Posterior vena cava (tissue), 2 donors: ENCODE measurements around the gene CDH20. TPM values are rescaled to one million over a fixed set of nuclear protein-coding genes. Genes with fewer than 3 reads are reported as not detected.

Source experiments
- DNase-seq: peaks from one replicate; pipeline ENCODE4 v3.0.0-alpha.2; 2020; ENCODE audit warnings: low spot score
- intact Hi-C, 2 donors: fragments of 100-400 bp; cut with DNase I; formaldehyde crosslinking; loops; one replicate each; pipeline versions ENCODE4 v1.14.1 to v1.14.2; 2022 to 2023
- total RNA-seq, 2 donors: library from RNA; stranded (reverse); fragmentation: NEBNext Ultra II Directional; extraction: Animal tissue kit (Norgen Biotek cat#: 25700); gene quantifications; one replicate each; pipeline ENCODE4 v1.2.1, GENCODE V29; 2021
- donor health status: DM: yes; HTN: yes; CAD: no.
- donor health status: DM: yes; HTN: yes; CAD: no.

CDH20 gene
- total RNA-seq, 2 donors from 2014 or later: 0.38 to 0.88 TPM

GRCh38 chr18:61489334-61489733, 156.1 kb downstream of the CDH20 start:
- intact Hi-C loops: no loop called here
- DNase-seq: no peak

- DNase-seq: no peak
- intact Hi-C loops: loop anchor here (5.0 to 10.0 kb wide), 2 partner anchors 702 to 814 kb away; no protein-coding TSS in a partner anchor
These were observed 163.1 kb downstream of the CDH20 start for GRCh38 chr18:61496374-61496773.

- no peak for DNase-seq
- intact Hi-C loops: loop anchor here (5.0 to 10.0 kb wide), 2 partner anchors 703 to 815 kb away; no protein-coding TSS in a partner anchor
These were observed 164.2 kb downstream of the CDH20 start for GRCh38 chr18:61497422-61497821.

GRCh38 chr18:61502472-61502871, 169.2 kb downstream of the CDH20 start:
- intact Hi-C loops: loop anchor here in 1 of 2 donors (10.0 kb wide), 1 partner anchor 818 kb away; no protein-coding TSS in a partner anchor
- no peak for DNase-seq

- no peak for DNase-seq
- intact Hi-C loops: loop anchor here in 1 of 2 donors (10.0 kb wide), 1 partner anchor 819 kb away; no protein-coding TSS in a partner anchor
These were observed 170.5 kb downstream of the CDH20 start for GRCh38 chr18:61503688-61504087.

GRCh38 chr18:61528961-61529360, 195.7 kb downstream of the CDH20 start:
- intact Hi-C loops: no loop called here
- no peak for DNase-seq

- intact Hi-C loops: no loop called here
- DNase-seq: no peak
These were observed 197.5 kb downstream of the CDH20 start for GRCh38 chr18:61530681-61531080.

- intact Hi-C loops: no loop called here
These were observed 198.0 kb downstream of the CDH20 start for GRCh38 chr18:61531182-61531581.

GRCh38 chr18:61531891-61532290, 198.7 kb downstream of the CDH20 start:
- DNase-seq: no peak
- intact Hi-C loops: no loop called here

More at GRCh38 chr18:61531182-61531581, 198.0 kb downstream of the CDH20 start:
- DNase-seq: no peak

GRCh38 chr18:61535401-61535800, 202.2 kb downstream of the CDH20 start:
- DNase-seq: no peak
- intact Hi-C loops: no loop called here

- DNase-seq: no peak
- intact Hi-C loops: no loop called here
These were observed 208.4 kb downstream of the CDH20 start for GRCh38 chr18:61541673-61542072.

- intact Hi-C loops: no loop called here
- DNase-seq: no peak
These were observed 209.4 kb downstream of the CDH20 start for GRCh38 chr18:61542596-61542995.

- intact Hi-C loops: no loop called here
These were observed 210.3 kb downstream of the CDH20 start for GRCh38 chr18:61543518-61543917.

GRCh38 chr18:61544178-61544577, 210.9 kb downstream of the CDH20 start:
- no peak for DNase-seq
- intact Hi-C loops: no loop called here

More at GRCh38 chr18:61543518-61543917, 210.3 kb downstream of the CDH20 start:
- DNase-seq: no peak

- intact Hi-C loops: no loop called here
- no peak for DNase-seq
These were observed 212.3 kb downstream of the CDH20 start for GRCh38 chr18:61545281-61546245.

GRCh38 chr18:61546590-61546989, 213.4 kb downstream of the CDH20 start:
- no peak for DNase-seq
- intact Hi-C loops: no loop called here

GRCh38 chr18:61549416-61549815, 216.2 kb downstream of the CDH20 start:
- DNase-seq: no peak
- intact Hi-C loops: no loop called here

GRCh38 chr18:61549889-61550288, 216.7 kb downstream of the CDH20 start:
- no peak for DNase-seq
- intact Hi-C loops: no loop called here

- no peak for DNase-seq
- intact Hi-C loops: no loop called here
These were observed 218.4 kb downstream of the CDH20 start for GRCh38 chr18:61551586-61551985.

GRCh38 chr18:61553045-61553659, 219.9 kb downstream of the CDH20 start:
- intact Hi-C loops: no loop called here
- no peak for DNase-seq
